DMS79 treated with DMSO at 0.1 percent for 48 hours (cell line): ENCODE results near the gene CCDC15.
A peak's percentile ranks its signal among the peaks of the same experiment; 100 is the strongest.
"Not testable (repeated sequence)": the region's sequence is repeated elsewhere in the genome, so short reads cannot be mapped to it uniquely, and the experiment has no call there.

Experiments
- DNase-seq: peaks from one replicate; lab custom pipeline; 2025; lab: John Stamatoyannopoulos, UW

Gene CCDC15

DNA sequence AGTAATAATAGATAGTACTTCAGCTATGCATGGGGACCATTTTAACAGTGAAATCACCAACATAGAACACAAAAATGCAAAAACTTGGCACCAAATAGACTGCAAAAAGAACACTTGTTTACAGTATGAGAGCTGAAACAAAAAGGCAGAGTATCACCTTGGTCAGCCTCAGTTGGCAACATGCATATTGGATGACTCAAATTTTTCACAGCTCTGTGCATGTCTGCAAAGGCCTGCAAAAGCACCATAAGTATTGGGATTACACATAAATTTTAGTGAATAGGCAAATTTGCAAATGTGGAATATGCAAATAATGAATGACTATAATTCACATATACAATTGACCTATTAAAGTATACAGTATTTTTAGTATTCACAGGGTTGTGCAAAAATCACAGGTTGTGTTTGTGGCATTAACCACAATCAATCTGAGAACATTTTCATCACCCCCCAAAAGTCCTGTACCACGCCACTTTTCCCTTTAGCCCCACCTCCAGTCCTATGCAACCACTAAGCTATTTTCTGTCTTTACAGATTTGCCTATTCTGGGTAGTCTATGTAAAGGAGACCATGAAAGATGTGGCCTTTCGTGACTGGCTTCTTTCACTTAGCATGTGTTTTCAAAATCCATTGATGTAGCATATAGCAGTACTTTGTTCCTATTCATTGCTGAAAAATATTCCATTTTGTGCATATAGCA is 47.2 kb downstream of the CCDC15 start:
- DNase-seq = no peak

DNA sequence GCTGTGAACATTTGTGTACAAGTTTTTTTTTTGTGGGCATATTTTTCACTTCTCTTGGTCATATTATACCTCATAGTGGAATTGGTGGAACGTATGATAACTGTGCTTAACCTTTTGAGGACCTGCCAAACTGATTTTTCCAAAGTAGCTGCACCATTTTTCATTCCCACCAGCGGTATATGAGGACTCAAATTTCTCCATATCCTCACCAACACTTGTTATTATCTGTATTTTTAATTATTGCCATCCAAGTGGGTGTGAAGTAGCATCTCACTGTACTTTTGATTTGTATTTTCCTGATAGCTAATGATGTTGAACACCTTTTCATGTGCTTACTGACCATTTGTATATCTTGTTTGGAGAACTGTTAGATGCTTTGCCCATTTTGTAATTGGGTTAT is 47.8 kb downstream of the CCDC15 start:
- DNase-seq = no peak

DNA sequence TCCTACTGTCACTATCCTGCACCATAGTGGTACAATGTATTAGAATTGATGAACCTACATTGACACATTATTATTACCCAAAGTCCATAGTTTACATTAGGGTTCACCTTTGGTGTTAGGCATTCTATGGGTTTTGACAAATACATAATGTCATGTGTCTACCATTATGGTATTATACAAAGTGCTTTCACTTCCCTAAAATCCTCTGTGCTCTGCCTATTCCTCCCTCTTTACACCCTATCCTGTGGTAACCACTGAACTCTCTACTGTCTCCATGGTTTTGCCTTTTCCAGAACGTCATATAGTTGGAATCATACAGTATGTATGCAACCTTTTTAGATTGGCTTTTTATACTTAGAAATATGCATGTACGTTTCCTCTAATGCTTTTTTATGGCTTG is 51.5 kb downstream of the CCDC15 start:
- DNase-seq = no peak

DNA sequence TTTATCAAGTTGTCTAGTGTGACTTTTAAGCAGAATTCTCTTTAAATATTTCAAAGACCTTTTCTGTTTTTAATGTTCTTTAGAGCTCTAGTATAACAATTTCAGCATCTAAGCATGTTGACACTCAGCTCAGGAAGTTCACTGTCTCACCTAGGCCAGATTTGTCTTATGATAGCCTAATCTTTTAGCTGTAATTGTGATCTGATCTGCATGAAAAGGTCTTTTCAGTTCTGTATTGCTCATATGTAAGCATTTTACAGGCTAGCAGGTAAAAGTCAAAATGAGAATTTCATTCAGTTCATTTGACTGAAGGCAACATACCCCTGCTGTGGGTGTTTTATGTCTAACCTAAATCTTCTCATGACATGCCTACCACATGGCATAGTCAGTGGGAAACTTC is 62.4 kb downstream of the CCDC15 start:
- no peak for DNase-seq

DNA sequence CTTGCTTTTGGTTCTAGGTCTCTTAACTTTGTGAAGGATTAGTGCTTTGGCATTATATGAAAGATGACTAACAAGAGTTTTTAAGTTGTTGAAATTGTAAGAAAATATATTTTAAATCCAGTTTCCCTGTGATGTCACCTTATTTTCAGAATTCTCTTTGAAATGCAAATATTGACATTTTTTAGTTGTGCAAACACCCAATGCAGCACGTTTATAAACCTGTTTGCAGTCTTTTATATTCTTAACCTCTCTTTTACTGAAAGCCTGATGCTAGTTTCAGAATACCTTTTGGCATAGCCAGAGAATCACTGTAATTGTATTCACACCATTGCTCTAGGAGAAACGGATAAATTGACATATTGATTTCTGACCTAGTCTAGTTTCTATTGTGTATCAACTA is 66.3 kb downstream of the CCDC15 start:
- no peak for DNase-seq

DNA sequence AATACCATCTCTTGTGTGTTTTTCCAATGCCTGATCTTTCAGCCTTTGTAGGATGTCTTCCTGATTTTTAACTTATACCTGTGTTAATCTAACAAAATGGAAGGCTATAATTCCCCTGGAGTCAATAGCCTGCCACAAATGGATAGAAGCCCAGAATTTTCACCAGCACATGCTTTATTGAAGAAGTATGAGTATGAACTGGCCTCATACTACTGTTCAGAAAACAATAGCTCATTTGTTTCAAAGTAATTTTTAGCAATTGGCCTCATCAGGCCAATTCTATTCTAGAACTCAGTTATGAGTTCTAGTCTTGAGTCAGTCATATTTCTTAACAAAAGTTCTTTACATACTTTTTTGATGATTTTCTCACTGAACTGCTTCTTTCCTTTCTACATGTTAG is 68.5 kb downstream of the CCDC15 start:
- DNase-seq = no peak

DNA sequence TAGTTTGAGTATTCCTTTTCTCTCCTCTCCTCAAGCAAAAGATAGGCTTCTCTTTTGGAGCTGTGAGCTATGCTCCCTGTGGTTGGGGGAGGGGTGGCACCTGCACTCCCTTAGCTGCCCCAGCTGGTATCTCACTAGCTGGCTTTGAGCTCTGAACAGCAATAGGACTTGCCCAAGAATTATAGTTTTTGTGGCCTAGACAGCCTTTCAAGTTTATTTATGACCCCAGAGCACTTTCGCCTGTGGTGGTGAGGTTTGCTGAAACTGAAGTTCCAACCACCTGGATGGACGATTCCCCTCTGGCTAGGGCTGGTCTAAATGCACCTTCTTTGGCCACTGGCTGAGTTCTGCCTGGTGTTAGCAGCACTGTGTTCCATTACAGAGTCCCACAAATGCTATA is 72.0 kb downstream of the CCDC15 start:
- no peak for DNase-seq

DNA sequence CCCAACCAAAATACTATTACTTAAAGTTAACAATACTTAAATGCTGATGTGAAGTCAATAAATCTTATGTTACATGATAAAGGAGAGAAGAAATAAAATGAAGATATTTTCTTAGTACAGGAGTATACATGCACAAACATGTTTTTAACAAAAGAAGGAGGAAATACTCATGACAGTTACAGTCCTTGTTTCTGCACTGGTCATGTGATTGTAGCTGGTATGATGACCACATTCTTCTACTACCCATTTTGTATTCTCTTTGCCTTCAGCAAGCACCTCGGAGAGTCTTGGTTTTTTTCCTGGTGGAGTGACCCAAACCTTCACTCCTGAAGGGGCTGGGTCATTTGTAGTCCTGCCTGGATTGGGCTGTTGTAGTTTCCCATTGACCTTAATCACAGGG is 75.4 kb downstream of the CCDC15 start:
- DNase-seq = not testable (repeated sequence)

DNA sequence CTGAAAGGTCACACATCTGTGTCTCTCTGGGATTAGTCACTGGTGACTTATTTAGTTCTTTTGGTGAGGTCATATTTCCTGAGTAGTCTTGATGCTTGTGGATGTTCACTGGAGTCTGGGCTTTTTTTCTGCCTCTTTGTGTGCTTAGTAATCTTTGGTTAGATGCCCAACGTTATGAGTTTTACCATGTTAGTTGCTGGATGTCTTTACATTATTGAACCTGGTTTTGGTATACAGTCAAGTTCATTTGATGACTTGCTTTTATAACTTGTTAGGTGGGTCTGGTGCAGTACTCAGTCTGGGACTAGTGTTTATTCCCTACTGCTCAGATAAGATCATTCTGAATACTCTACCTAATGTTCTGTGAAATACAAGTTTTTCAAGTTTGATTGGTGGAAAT is 82.9 kb downstream of the CCDC15 start:
- no peak for DNase-seq

DNA sequence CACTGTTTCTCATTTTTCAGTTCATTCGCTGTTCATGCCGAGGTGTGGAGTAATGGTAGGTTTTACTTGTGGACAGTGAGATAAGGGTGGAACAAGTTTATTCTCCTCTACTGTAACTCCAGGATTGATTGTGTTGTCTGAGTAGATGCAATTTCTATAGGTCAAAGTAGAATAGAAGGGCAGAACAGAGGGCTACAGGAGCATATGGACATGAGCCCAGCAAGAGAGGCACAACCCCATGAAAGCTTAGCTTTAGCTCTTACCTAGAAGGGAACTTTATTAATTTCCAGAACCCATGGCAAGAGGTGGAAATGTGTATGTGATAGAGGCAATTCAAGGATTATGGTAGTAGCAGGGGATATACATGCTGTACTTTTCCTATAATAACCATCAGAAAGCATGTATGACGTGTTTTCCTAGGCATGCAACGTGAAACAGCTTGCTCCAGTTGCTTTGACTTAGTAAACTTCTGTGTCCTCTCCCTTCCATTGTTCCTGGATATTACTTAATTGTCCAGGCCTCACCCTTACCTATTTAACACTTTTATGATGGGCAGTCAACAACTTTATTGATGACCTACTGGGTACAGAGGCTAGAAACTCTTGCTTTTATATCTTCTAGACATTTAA is 95.3 kb downstream of the CCDC15 start:
- DNase-seq = no peak

DNA sequence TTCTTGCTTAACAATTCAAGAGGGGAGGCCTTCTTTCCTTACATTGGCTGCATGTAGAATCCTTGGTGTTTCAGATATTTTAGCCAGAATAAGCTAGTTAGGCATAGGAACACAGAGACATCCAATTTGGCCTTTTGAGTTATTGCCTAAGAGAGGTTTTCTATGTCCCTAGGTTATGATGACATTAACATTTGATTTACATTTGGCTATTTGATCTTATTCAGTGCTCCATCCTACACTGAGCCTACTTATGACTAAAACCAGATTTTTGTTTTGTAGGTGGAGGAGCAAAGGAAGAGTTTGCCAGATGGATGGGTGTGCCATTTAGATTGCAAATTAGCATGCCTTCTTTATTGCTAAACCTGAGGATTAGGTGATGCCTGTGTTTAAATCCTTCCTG is 98.0 kb downstream of the CCDC15 start:
- no peak for DNase-seq

DNA sequence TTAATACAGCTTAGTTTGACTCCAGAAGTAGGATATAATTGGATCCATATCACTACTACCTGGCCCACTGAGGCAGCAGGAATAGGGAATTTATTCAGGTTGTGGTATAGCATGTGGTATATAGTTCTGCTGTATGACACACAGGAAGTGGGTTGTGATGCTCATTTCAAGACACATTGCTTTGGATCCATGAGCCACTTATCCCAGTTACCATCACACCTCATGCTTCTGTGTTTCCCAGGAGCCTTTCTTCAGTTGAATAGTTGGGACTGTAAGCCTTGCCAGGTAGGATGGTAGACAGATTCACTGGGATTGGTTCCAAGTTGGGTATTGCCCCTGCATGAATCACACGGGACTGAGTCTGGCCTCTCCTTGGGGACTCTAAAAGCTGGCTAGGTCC is 99.2 kb downstream of the CCDC15 start:
- DNase-seq = no peak

DNA sequence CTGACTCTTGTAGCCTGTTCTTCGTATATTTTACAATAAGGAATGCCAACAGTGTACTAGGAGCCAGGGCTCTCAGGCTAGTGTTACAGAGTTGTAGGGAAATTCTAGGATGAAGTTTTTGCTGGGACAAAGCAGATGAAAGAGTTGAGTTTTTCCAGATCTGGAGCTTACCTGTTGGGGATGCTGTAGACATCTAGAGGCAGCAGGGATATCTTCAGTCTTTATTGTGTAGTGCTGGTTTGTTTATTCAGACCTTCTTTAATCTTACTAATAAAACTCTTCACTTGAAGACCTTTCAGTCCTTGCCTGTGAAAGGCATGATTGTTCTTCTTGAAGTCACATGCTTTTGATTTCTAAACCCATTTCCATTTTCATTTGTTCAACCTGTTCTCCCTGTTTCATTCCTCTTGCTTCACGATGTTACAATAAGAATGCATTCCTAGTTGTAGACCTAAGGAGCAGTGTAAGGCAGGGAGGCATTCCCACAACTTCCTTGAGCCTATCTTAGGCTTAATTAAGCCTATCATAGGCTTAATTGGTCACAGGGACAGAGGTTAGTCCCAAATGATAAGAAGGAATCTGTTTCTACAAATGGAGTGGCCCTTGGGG is 101.2 kb downstream of the CCDC15 start:
- DNase-seq = no peak

DNA sequence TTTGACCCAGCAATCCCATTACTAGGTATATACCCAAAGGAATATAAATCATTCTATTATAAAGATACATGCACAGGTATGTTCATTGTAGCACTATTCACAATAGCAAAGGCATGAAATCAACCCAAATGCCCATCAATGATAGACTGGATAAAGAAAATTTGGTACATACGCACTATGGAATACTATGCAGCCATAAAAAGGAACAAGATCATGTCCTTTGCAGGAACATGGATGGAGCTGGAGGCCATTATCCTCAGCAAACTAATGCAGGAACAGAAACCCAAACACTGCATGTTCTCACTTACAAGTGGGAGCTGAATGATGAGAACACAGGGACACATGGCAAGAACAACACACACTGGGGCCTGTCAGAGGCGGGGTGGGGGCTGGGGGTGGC is 102.1 kb downstream of the CCDC15 start:
- not testable (repeated sequence) for DNase-seq

DNA sequence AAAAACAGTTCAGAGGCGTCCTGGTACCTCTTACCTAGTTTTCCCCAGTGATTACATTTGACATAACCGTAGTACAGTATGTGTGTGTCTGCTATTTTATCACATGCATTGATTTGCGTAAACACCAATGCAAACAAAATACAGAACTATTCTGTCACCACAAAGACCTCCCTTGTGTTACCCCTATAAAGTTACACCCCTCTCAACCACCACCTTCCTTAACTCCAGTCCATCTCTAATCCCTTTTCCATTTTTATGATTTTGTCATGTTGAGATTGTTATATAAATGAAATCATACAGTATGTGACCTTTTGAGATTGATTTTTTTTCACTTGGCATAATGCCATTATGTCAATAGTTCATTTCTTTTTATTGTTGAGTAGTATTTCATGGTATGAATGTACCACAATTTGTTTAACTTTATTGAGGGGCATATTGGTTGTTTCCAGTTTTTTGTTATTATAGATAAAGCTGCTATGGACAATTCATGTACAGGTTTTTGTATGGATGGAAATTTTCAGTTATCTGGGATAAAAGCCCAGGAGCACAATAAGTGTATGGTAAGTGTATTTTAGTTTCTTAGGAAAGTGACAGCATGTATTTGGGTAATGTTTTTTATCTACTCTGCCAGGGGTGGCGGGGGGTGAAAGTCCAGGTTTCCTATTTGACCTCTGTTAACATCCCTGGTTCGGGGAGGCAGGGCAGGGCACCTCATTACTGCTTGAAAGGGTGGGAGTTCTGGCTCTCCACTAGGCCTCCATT is 103.1 kb downstream of the CCDC15 start:
- DNase-seq = no peak

DNA sequence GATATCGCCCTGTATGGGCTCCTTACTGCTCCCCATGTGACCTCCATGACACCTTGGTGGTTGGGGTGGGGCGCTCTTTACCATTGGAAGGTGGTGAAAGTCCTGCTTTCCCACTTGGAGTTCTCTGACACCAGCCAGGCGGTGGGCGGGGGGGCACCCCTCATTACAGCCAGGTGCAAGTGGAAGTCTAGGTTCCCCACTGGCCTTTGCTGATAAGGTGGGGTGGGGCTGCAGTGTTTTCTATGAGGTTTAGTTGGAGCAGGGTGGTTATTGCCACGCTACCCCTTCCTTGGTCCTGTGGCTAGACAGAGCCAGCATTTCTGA is 103.7 kb downstream of the CCDC15 start:
- DNase-seq = no peak

DNA sequence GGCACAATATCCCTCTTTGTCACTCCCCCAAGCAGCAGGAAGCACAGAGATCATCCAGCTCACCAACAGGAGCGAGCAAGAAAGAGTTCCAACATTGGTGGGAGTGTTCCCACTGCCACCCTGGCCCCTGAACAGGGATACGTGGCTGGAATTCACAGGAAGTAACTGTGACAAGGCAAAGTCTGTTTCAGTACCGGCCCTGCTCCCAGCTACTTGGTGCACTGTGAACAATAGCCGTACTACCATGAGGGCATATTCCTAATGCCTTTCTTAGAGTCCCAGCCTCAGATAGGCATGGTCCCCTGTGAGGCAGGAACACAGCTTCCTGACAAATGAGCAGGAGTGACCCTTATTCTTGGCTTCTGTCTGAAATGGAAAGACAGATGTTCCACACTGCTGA is 107.3 kb downstream of the CCDC15 start:
- no peak for DNase-seq

DNA sequence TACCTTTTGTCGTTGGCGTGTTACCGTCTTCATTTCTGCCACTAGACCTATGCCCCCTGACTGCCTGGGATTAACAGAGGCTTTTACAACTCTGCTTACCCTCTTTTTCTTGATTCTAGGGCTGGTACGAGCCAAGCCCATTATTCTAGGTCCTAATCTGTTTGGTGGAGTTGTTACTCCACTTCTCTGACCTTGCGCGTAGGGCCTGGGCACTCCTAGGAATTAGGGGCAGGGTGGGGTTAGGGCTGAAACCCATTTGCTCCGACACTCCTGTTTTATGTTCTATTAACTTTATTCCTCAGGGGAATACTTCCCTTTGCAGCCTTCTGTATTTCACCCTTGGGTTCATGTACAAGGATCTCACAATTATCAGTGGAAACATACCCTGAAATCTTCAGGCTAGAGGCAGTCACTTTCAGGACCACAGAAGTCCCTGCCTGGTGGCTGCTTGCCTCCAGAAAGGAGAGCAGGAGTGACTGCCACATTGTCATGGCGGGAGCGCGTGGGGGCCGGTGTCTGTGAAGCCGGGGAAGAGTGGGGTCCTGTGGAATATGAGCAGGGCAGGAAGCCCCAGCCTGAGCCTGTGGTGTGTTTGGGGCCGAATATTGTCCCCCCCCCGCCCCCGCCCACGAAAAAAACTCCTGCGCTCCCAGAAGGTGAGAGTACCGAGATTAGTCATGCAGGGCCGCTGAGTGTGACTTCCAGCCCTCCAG is 108.4 kb downstream of the CCDC15 start:
- DNase-seq = no peak

DNA sequence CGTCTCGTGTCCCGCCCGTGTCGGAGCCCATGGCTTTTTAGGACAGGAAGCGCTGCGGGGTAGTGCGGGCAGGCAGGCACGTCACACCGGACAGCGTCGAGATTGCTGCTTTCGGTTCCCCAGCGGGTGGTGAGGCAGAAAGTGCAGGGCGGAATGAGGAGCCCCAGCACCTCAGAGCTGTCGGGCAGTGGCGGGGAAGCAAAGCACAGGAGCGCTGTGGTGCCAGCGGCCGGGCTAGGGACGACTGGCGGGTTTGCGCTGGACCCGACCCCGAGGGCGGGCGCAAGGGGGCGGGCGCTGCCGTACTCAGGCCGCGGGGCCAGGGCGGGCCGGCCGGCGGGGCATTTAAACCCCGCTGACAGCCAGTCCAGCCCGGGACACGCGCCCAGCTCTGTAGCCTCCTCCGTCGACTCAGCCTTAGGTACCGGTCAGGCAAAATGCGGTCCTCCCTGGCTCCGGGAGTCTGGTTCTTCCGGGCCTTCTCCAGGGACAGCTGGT is 109.0 kb downstream of the CCDC15 start, which contains the start of gene SLC37A2:
Gene SLC37A2, plus strand, starts transcription at position 375 of the 498 bp plus-strand sequence. Its CDS starts 63 bp downstream, at position 438.
- DNase-seq = peak; percentile 26

DNA sequence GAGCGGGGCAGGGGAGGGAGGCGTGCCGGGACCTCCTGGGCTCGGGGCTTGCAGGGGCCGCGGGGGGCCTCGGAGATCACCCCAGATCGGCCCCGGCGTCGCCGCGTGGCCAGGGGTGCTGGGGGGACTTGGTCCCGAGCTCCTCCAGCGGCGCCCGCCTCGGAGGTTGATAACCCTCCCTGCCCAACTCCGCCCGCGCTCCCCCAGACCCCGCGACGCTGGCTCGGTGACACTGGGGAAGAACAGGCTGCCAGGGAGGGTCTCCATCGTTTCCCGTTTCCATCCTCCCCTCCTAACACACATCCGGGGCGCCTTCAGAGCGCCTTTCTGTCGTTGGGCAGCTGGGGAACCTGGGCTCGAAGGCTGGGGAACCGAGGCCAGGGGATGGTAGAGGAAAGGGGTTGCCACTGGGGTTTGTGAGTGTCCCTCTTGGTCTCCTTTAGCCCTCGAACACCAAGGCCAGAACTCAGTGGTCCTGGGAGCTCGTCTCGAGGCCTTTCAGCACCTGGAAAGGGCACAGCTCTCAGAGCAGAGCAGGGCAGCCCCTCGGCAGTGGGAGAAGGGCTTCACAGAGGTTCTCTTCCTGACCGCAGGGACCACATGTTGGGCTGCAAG is 109.5 kb downstream of the CCDC15 start:
- DNase-seq = no peak

DNA sequence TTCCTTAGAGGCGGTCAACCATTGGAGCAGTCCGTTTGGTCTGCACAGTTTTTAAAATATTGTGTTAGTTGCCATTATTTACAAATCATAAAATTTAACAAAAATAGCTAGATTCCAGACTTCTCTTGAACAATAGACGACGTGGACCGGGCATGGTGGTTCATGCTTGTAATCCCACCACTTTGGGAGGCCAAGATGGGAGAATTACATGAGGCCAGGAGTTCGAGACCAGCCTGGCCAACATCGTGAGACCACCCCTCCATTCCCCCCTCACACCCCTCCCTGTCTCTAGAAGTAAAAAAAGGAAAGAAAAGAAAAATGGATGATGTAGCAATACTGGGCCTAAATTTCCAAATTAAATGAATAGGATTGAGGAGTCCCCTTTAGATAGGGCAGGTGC is 110.1 kb downstream of the CCDC15 start:
- no peak for DNase-seq

DNA sequence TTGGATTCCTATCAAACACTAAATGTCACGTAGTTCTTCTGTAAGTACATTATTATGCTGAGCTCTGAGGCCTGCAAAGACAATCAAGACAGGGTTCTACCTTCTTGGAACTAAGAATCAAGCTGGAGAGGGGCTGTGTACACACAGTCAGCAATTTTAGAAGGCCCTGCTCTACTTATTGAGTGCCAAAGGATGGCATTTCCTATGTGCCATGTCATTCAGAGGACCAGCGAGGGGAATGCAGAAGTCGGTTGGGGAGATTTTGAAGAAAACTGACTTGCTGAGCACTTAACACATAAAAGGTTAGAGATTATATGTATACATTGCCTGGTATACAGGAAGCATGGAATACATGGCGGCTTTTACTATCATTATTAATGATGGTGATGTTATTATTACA is 114.4 kb downstream of the CCDC15 start:
- DNase-seq = no peak
